Stimulated activated CD8-positive, alpha-beta memory T cell treated with anti-CD3 and anti-CD28 coated beads, Interleukin-15, amount 100 ng/mL, for 4 hours (primary cell): ENCODE data around the gene NSUN6.
"Not testable (repeated sequence)": the region's sequence is repeated elsewhere in the genome, so short reads cannot be mapped to it uniquely, and the experiment has no call there.

Experiments used
- DNase-seq, 2 donors: peaks; one replicate each; pipeline ENCODE4 v3.0.0-alpha.2; 2020; ENCODE audit warnings: low read depth in 2 of 2

The NSUN6 gene

GRCh38 chr10:18607503-18608378 lies 43.6 kb downstream of the NSUN6 start:
- no peak for DNase-seq

DNA sequence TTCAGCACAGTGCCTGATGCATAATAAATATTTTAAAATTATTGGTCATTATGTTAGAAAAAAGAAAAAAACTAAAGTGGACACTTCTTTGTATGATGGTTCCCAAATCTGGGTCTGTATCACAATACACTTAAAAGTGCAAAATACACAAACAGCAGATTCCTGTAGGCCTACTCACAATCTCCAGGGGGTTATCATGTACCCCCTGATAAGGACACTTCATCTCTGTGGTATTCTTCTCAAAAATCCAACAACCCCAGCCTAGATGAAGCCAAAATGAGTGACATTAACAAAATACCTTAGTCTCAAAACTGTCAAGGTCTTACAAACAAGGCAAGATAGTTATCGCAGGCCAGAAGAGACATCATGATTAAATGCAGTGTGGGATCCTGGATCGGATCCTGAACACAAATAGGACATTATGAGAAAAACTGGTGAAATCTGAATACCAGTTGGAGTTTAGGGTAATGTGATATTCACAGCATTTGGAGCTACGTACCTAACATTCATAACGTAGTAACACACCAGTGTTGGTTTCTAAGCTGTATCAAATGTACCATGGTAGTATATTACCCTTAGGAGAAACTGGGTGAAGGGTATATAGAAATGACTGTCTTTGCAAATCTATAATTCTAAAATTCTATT lies 45.2 kb downstream of the NSUN6 start:
- DNase-seq, result no peak

GRCh38 chr10:18601321-18601720 lies 50.1 kb downstream of the NSUN6 start:
- no peak for DNase-seq

DNA sequence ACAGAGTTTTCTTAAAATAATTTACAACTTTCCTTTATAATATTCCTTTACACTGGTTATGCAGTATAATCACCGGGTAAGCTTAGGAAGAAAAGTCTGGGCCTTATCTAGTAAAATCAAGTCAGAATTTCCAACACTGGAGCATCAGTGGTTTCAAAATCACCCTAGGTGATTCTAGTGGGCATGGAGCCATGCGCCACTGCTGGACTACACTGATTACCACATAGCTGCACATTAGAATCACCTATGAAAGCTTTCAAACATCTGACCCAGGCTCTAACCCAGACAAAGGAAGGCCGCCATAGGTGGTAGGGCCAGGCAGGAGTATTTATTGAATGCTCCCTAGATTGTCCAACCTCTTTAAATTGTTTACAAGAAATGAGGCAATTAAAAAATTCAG lies 52.0 kb downstream of the NSUN6 start:
- DNase-seq, result no peak

DNA sequence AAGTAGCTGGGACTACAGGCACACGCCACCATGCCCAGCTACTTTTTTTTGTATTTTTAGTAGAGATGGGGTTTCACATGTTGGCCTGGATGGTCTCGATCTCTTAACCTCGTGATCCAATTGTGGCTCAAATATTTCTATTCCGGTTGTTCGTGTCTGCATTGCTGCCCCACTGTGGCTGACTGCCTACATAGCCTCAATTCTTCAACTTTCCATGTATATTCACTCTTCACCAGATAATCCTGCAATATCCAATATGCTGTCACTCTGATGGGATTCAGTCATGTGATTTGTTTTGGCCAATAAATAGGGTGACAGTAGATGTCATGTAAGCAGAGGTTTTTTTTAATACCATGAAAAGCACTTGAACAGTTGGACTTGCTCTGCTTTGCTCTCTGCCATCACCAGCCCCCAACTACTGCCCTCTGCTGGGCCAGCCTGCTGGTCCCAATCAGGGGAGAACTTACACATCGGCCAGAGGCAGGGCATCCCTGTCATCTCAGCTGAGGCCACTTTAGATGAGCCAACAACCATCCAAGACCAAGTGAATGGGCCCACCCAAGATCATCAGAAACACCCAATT lies 56.7 kb downstream of the NSUN6 start:
- DNase-seq, result no peak

DNA sequence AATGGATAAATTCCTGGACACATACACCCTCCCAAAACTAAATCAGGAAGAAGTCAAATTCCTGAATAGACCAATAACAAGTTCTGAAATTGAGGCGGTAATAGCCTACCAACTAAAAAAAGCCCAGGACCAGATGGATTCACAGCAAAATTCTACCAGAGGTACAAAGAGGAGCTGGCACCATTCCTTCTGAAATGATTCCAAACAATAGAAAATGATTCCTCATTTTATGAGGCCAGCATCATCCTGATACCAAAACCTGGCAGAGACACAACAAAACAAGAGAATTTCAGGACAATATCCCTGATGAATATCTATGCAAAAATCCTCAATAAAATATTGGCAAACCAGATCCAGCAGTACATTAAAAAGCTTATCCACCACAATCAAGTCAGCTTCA lies 60.2 kb downstream of the NSUN6 start:
- not testable (repeated sequence) for DNase-seq

DNA sequence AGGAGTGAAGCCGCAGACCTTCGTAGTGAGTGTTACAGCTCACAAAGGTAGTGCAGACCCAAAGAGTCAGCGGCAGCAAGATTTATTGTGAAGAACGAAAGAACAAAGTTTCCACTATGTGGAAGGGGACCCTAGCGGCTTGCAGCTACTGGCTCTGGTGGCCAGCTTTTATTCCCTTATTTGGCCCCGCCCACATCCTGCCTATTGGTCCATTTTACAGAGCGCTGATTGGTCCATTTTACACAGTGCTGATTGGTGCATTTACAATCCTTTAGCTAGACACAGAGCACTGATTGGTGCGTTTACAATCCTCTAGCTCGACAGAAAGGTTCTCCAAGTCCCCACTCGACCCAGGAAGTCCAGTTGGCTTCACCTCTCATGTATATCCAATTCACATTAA lies 64.8 kb downstream of the NSUN6 start:
- DNase-seq, result not testable (repeated sequence)

GRCh38 chr10:18583575-18584270 lies 67.7 kb downstream of the NSUN6 start:
- no peak for DNase-seq

DNA sequence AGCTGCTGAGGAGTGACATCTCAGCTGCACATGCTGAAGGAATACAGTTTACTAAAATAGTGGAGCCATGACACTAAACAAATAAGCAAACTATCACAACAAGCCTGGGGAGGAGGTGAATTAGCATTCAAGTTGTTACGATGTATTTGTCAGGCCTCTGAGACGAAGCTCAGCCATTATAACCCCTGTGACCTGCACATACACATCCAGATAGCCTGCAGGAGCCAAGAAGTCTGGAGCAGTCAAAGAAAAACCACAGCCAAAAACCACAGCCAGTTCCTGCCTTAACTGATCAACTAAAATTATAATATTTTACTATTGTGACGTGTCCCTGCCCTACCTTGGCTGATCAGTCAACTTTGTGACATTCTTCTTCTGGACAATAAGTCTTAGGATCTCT lies 68.6 kb downstream of the NSUN6 start:
- DNase-seq, result no peak

- DNase-seq, result no peak
Measured at GRCh38 chr10:18577823-18578685, 73.3 kb downstream of the NSUN6 start.

- no peak for DNase-seq
Measured at GRCh38 chr10:18576586-18576985, 74.8 kb downstream of the NSUN6 start.

DNA sequence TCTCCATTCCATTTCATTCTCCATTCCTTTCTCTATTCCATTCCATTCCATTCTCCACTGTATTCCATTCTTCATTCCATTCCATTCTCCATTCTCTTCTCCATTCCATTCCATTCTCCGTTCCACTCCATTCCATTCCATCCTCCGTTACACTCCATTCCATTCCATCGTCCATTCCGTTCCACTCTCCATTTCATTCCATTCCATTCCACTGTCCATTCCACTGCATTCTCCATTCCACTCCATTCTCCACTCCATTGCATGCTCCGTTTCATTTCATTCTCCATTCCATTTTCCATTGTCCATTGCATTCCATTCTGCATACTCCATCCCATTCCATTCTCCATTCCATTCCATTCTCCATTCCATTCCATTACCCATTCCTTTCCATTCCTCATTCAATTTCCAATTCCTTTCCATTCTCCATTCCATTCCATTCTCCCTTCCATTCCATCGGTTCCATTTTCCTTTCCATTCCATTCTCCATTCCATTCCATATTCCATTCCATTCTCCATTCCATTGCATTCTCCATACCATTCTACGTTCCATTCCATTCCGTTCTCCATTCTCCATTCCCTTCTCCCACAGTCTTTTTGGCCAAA lies 78.3 kb downstream of the NSUN6 start:
- no peak for DNase-seq

DNA sequence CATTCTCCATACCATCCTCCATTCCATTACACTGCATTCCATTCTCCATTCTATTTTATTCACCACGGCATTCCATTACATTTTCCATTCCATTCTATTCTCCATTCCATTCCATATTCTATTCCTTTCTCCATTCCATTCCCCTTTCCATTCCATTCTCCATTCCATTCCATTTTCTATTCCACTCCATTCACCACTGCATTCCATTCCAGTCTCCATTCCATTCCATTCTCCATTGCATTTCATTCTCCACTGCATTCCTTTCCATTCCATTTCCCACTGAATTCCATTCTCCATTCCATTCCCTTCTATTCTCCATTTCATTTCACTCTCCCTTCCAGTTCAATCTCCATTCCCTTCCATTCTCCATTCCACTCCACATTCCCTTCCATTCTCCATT lies 79.6 kb downstream of the NSUN6 start:
- DNase-seq, result no peak

- DNase-seq, result no peak
Measured at GRCh38 chr10:18571076-18571475, 80.3 kb downstream of the NSUN6 start.

DNA sequence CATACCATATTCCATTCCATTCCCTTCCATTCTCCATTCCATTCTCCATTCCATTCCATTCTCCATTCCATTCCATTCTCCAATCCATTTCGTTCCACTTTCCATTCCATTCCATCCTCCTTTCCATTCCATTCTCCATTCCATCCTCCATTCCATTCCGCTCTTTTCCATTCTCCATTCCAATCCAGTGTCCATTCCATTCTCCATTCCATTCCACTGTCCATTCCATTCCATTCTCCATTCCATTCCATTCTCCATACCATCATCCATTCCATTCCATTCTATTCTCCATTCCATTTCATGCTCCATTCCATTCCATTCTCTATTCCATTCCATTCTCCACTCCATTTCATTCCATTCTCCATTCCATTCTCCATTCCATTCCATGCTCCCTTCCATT lies 81.0 kb downstream of the NSUN6 start:
- not testable (repeated sequence) for DNase-seq

- DNase-seq, result no peak
Measured at GRCh38 chr10:18567343-18567856, 84.0 kb downstream of the NSUN6 start.

DNA sequence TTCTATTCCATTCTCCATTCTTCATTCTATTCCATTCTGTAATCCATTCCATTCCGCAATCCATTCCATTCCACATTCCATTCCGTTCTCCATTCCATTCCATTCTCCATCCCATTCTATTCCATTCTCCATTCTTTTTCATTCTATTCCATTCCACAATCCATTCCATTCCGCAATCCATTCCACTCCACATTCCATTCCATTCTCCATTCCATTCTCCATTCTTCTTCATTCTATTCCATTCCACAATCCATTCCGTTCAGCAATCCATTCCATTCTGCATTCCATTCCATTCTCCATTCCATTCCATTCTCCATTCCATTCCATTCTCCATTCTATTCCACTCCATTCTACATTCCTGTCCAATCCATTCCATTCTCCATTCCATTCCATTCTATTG lies 85.2 kb downstream of the NSUN6 start:
- no peak for DNase-seq

- no peak for DNase-seq
Measured at GRCh38 chr10:18565006-18565405, 86.4 kb downstream of the NSUN6 start.

DNA sequence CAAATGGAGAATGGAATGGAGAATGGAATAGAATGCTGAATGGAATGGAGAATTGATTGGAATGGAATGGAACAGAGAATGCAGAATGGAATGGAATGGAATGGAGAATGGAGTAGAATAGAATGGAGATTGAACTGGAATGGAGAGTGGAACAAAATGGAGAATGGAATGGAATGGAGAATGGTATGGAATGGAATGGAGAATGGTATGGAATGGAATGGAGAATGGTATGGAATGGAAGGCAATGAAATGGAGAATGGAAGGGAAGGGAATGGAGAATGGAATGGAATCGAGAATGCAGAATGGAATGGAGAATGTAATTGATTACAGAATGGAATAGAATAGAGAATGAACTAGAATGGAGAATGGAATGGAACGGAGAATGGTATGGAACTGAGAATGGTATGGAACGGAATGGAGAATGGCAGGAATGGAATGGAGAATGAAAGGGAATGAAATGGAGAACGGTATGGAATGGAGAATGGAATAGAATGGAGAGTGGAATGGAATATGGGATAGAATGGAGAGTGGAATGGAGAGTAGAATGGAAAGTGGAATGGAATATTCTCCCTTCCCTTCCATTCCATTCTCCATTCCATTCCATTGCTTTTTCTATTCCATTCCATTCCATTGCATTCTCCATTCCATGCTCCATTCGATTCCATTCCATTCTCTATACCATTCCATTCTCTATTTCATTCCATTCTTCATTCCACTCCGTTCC lies 88.2 kb downstream of the NSUN6 start:
- DNase-seq, result no peak
